ENCODE measurements around the gene DYNC2H1. TPM values are rescaled to one million over a fixed set of nuclear protein-coding genes. Genes with fewer than 3 reads are reported as not detected.

Gene DYNC2H1
- total and polyA plus RNA-seq, 4 donors: 0.88 to 22.1 (median 16.5) TPM

DNA sequence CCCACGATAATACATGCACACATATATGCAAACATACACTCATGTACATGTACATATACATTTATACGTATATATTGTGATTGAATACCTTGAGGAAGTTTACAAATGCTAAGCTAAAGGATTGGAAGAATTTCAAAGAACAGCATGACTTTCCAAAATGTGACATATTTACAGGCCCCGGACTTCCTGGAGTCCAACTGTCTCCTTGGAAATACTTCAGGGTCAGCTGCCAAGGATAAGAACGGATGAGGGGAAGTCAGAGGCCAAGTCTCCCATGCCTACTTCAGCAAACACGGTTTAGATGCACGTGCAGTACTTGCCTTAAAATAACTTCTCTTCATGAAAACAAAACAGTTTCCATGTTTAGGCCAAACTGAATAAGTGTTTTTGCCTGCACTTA lies 213.6 kb downstream of the DYNC2H1 start:
- H3K27me3 ChIP-seq (ENCODE audit: control insufficient read depth in 1 of 2, insufficient read depth in 2 of 2, low read length in 1 of 2): no peaks in the 10 kb centered on the region
- H3K4me3 ChIP-seq (ENCODE audit: low read length in 2 of 2): no peak overlapping the region
- H3K27ac ChIP-seq (ENCODE audit: low read depth in 1 of 2, low read length in 2 of 2): no peak overlapping the region
- no peaks in the 10 kb centered on the region for H3K36me3 ChIP-seq (ENCODE audit: control insufficient read depth in 1 of 2, insufficient read depth in 2 of 2, low read length in 1 of 2)
- WGBS, 2 donors: 14 to 25% methylated on average over 6 of the region's 6 CpGs
- no peaks in the 10 kb centered on the region for H3K4me1 ChIP-seq (ENCODE audit: control insufficient read depth in 1 of 2, insufficient read depth in 2 of 2, low read length in 2 of 2)
- no peak for DNase-seq
- intact Hi-C loops (cut with DNase I): no loop called here
- ATAC-seq (ENCODE audit: low FRiP score): no peak
- H3K9me3 ChIP-seq (ENCODE audit: control insufficient read depth, low read length): no peaks in the 10 kb centered on the region

DNA sequence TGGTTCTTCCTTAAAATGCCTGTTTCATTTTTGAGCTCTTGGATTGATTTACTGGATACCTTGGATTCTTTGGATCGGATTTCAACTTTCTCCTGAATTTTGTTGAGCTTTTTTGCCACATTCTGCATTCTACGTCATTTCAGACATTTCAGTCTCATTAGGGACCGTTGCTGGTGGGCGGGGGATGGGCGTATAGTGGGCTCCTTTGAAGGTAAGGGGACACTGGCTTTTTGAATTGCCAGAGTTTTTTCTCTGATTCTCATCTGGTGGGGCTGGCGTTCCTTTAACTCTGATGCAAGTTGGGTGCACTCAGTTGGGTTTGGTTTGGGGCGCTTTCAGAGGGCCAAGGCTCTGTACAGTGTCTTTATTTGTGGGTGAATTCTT lies 216.5 kb downstream of the DYNC2H1 start:
- Histone ChIP-seq H3K27ac (ENCODE audit: low read depth in 1 of 2, low read length in 2 of 2) (no peak overlapping the region), H3K4me1 (ENCODE audit: control insufficient read depth in 1 of 2, insufficient read depth in 2 of 2, low read length in 2 of 2) (no peaks in the 10 kb centered on the region), H3K36me3 (ENCODE audit: control insufficient read depth in 1 of 2, insufficient read depth in 2 of 2, low read length in 1 of 2) (no peaks in the 10 kb centered on the region), H3K9me3 (ENCODE audit: control insufficient read depth, low read length) (no peaks in the 10 kb centered on the region), H3K4me3 (ENCODE audit: low read length in 2 of 2) (no peak overlapping the region), H3K27me3 (ENCODE audit: control insufficient read depth in 1 of 2, insufficient read depth in 2 of 2, low read length in 1 of 2) (no peaks in the 10 kb centered on the region)
- DNase-seq (no peak), ATAC-seq (ENCODE audit: low FRiP score) (no peak)
- intact Hi-C loops (cut with DNase I): no loop called here
- WGBS, 2 donors: 63 to 67% methylated on average over 7 of the region's 7 CpGs

DNA sequence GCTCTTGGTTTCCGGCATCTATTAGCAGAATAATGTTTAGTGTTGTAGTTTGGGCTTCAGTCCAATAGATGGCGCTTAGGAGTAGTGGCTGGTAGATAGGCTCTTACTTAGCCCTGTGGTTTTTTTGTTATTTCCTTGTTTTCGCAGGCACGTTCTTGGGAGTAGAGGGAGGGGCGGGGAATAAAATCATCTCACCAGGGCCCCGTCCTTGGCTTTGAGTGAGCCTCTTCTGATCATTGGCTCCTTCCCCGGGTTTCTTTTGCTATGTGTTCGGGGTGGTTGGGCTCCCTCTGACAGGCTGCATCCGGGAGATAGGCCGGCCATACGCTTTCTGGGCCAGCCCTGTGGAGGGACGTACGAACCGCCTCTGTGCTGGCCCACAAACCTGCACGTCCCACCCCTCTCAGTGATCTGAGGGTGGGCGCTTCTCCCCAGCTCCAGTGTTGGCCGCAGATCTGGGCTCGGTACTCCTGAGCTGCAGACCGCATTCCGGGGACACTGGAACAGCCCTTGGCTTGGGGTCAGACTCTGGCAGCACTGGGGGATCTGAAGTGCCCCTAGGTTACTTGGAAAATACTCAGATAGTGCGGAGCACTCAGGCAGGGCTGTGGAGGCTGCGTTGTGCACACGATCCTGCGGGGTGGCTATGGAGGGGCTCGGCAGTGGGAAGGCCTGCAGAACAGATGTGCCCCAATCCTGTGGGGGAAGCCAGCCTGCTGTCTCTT lies 217.0 kb downstream of the DYNC2H1 start:
- Histone ChIP-seq H3K9me3 (ENCODE audit: control insufficient read depth, low read length) (no peaks in the 10 kb centered on the region), H3K27ac (ENCODE audit: low read depth in 1 of 2, low read length in 2 of 2) (no peak overlapping the region), H3K4me3 (ENCODE audit: low read length in 2 of 2) (no peak overlapping the region), H3K36me3 (ENCODE audit: control insufficient read depth in 1 of 2, insufficient read depth in 2 of 2, low read length in 1 of 2) (no peaks in the 10 kb centered on the region), H3K4me1 (ENCODE audit: control insufficient read depth in 1 of 2, insufficient read depth in 2 of 2, low read length in 2 of 2) (no peaks in the 10 kb centered on the region), H3K27me3 (ENCODE audit: control insufficient read depth in 1 of 2, insufficient read depth in 2 of 2, low read length in 1 of 2) (no peaks in the 10 kb centered on the region)
- intact Hi-C loops (cut with DNase I): no loop called here
- ATAC-seq (ENCODE audit: low FRiP score): peak; percentile 66
- DNase-seq: peak; percentile 46 to 71
- WGBS, 2 donors: 70 to 77% methylated on average over 25 of the region's 25 CpGs

DNA sequence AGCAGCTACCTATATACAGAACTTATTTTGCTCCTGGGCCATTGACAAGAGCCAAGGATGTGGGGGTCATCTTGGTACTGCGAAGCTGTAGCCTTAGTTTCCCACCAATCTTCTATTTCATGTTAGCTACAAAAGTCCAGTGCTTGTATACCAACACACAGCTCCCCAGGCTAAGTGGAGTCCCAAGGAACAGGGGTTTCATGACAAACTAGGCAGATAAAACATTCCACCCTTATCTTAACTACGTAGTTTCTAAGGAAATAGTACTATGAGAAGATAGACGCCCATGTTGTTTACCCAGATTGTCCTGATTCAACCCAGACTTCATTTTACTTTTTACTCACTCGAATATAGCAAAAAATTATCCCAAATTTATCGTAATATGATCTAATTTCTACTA lies 218.5 kb downstream of the DYNC2H1 start:
- 71 to 72% methylated on average over 5 of the region's 5 CpGs for WGBS, 2 donors
- intact Hi-C loops (cut with DNase I): no loop called here
- no peak for DNase-seq
- Histone ChIP-seq H3K27ac (ENCODE audit: low read depth in 1 of 2, low read length in 2 of 2) (no peak overlapping the region), H3K36me3 (ENCODE audit: control insufficient read depth in 1 of 2, insufficient read depth in 2 of 2, low read length in 1 of 2) (no peaks in the 10 kb centered on the region), H3K9me3 (ENCODE audit: control insufficient read depth, low read length) (no peaks in the 10 kb centered on the region), H3K4me3 (ENCODE audit: low read length in 2 of 2) (no peak overlapping the region), H3K27me3 (ENCODE audit: control insufficient read depth in 1 of 2, insufficient read depth in 2 of 2, low read length in 1 of 2) (no peaks in the 10 kb centered on the region), H3K4me1 (ENCODE audit: control insufficient read depth in 1 of 2, insufficient read depth in 2 of 2, low read length in 2 of 2) (no peaks in the 10 kb centered on the region)
- no peak for ATAC-seq (ENCODE audit: low FRiP score)

DNA sequence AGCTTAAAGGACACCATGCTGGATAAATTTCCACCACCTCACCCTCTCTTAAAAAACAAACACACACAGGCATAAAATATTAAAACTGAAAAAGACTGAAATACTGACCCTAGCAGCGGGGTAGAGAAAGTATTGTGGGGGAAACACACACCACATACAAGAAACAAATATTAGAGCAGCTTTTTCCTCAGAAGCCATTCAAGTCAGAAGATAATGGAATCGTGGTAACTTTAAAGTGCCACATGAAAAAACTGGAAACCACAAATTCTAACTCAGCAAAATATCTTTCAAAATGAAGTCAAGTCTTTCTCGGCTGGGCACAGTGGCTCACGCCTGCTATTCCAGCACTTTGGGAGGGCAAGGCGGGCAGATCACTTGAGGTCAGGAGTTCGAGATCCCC lies 223.2 kb downstream of the DYNC2H1 start:
- no peaks in the 10 kb centered on the region for H3K9me3 ChIP-seq (ENCODE audit: control insufficient read depth, low read length)
- H3K36me3 ChIP-seq (ENCODE audit: control insufficient read depth in 1 of 2, insufficient read depth in 2 of 2, low read length in 1 of 2): no peaks in the 10 kb centered on the region
- H3K4me1 ChIP-seq (ENCODE audit: control insufficient read depth in 1 of 2, insufficient read depth in 2 of 2, low read length in 2 of 2): no peaks in the 10 kb centered on the region
- DNase-seq (no peak), ATAC-seq (ENCODE audit: low FRiP score) (no peak)
- WGBS, 2 donors: 93 to 95% methylated on average over 6 of the region's 6 CpGs
- H3K27me3 ChIP-seq (ENCODE audit: control insufficient read depth in 1 of 2, insufficient read depth in 2 of 2, low read length in 1 of 2): no peaks in the 10 kb centered on the region
- no peak overlapping the region for H3K27ac ChIP-seq (ENCODE audit: low read depth in 1 of 2, low read length in 2 of 2)
- no peak overlapping the region for H3K4me3 ChIP-seq (ENCODE audit: low read length in 2 of 2)
- intact Hi-C loops (cut with DNase I): no loop called here

DNA sequence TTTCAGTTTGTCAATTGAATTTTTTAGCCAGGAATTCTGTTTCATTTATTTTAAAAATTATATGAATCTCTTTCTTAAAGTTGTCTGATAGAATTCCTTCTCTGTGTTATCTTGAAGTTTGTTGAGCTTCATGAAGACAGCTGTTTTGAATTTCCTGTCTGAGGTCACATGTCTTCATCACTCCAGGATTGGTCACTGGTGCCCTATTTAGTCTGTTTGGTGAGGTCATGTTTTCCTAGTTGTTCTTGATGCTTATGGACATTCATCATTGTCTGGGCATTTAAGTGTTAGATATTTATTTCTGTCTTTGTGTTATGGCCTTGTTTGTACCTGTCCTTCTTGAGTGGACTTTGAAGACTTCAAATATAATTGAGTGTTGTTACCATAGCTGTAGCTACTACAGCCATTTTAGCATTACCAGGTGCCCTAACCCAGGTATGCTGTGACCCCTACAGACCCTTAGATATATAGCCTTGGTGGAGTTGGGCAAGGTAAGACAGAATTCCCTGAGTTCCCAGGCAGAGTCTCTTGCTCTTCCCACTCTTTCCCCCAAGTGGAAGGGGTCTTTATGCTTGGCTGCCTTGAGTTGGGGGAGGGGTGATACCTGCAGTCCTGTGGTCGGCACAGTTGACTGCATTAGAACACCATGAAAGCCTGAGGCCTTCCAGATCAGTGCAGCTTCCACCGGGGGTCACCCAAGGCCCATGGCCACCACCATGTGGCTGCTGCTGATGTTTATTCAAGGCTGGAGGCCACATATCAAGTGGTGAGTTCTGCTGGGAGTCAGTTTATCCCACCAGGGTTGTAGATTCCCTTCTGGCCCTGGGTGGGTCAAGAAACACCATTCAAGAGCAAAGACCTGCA lies 229.6 kb downstream of the DYNC2H1 start:
- no peak for ATAC-seq (ENCODE audit: low FRiP score)
- intact Hi-C loops (cut with DNase I): no loop called here
- Histone ChIP-seq H3K9me3 (ENCODE audit: control insufficient read depth, low read length) (no peaks in the 10 kb centered on the region), H3K4me1 (ENCODE audit: control insufficient read depth in 1 of 2, insufficient read depth in 2 of 2, low read length in 2 of 2) (no peaks in the 10 kb centered on the region), H3K4me3 (ENCODE audit: low read length in 2 of 2) (no peak overlapping the region), H3K36me3 (ENCODE audit: control insufficient read depth in 1 of 2, insufficient read depth in 2 of 2, low read length in 1 of 2) (no peaks in the 10 kb centered on the region), H3K27ac (ENCODE audit: low read depth in 1 of 2, low read length in 2 of 2) (no peak overlapping the region), H3K27me3 (ENCODE audit: control insufficient read depth in 1 of 2, insufficient read depth in 2 of 2, low read length in 1 of 2) (no peaks in the 10 kb centered on the region)
- no peak for DNase-seq
- 73 to 80% methylated on average over 2 of the region's 2 CpGs for WGBS, 2 donors

DNA sequence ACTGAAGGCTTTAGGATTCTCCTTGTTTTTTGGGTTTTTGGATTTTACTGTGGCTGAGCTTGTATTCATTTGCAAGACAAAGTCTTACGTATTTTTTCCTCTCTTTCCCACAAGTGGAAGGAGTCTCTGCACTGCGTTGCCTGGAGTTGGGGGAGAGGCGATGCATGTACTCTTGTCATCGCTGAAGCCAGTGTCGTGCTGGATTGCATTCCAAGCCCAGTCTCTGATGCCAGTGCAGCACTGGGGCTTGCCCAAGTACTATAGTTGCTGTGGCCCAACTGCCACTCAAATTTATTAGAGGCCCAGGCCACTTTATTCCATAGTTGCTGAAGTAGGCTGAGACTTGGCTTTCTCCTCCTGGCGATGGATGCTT lies 230.2 kb downstream of the DYNC2H1 start:
- H3K27me3 ChIP-seq (ENCODE audit: control insufficient read depth in 1 of 2, insufficient read depth in 2 of 2, low read length in 1 of 2): no peaks in the 10 kb centered on the region
- ATAC-seq (ENCODE audit: low FRiP score): no peak
- no peaks in the 10 kb centered on the region for H3K9me3 ChIP-seq (ENCODE audit: control insufficient read depth, low read length)
- H3K36me3 ChIP-seq (ENCODE audit: control insufficient read depth in 1 of 2, insufficient read depth in 2 of 2, low read length in 1 of 2): no peaks in the 10 kb centered on the region
- DNase-seq: peak in 1 of 2 donors; percentile 51
- intact Hi-C loops (cut with DNase I): no loop called here
- H3K4me3 ChIP-seq (ENCODE audit: low read length in 2 of 2): no peak overlapping the region
- 41 to 47% methylated on average over 6 of the region's 6 CpGs for WGBS, 2 donors
- no peak overlapping the region for H3K27ac ChIP-seq (ENCODE audit: low read depth in 1 of 2, low read length in 2 of 2)
- H3K4me1 ChIP-seq (ENCODE audit: control insufficient read depth in 1 of 2, insufficient read depth in 2 of 2, low read length in 2 of 2): no peaks in the 10 kb centered on the region

DNA sequence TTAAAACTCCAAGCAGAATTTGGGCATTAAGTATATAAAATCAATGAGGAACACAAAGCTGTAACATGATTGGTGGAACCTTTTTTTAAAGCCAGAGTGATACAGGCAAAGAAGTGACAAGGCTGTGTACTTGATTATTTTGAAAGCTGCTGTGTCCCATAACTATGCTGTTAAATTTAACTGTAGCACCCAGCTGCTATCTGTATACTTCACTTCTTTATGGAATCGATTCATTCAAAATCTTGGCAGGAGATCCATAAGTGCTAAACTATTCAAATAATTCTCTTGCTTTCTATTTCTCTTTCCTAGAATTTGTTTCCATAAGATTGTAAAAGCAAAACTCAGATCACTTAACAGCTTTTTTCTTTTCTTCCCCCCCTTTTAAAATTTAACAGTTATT lies 231.7 kb downstream of the DYNC2H1 start:
- intact Hi-C loops (cut with DNase I): no loop called here
- ATAC-seq (ENCODE audit: low FRiP score) (no peak), DNase-seq (no peak)
- Histone ChIP-seq H3K4me1 (ENCODE audit: control insufficient read depth in 1 of 2, insufficient read depth in 2 of 2, low read length in 2 of 2) (no peaks in the 10 kb centered on the region), H3K27ac (ENCODE audit: low read depth in 1 of 2, low read length in 2 of 2) (no peak overlapping the region), H3K27me3 (ENCODE audit: control insufficient read depth in 1 of 2, insufficient read depth in 2 of 2, low read length in 1 of 2) (no peaks in the 10 kb centered on the region), H3K36me3 (ENCODE audit: control insufficient read depth in 1 of 2, insufficient read depth in 2 of 2, low read length in 1 of 2) (no peaks in the 10 kb centered on the region), H3K4me3 (ENCODE audit: low read length in 2 of 2) (no peak overlapping the region), H3K9me3 (ENCODE audit: control insufficient read depth, low read length) (no peaks in the 10 kb centered on the region)
- WGBS, 2 donors: 5 to 32% methylated on average over 1 of the region's 1 CpG

DNA sequence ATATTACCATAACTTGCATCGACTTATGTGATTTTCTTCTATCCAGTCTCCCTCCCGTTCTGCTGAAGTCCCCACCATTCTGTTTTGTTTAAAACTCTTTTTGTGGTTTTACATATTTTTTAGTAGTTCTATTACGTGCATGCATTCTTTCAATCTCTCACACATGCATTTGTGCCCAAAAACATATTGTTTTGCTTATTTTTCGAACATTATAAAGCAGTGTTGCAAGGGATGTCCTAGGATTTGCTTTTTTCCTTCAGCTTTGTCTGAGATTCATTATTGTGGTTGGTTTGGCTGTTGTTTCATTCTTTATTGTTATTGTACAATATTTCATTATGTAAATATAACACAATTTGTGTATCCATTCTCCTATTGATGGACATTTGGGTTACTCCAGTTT lies 235.7 kb downstream of the DYNC2H1 start:
- no peaks in the 10 kb centered on the region for H3K27me3 ChIP-seq (ENCODE audit: control insufficient read depth in 1 of 2, insufficient read depth in 2 of 2, low read length in 1 of 2)
- H3K4me3 ChIP-seq (ENCODE audit: low read length in 2 of 2): no peak overlapping the region
- DNase-seq (no peak), ATAC-seq (ENCODE audit: low FRiP score) (no peak)
- WGBS, 2 donors: 56 to 70% methylated on average over 4 of the region's 4 CpGs
- no peaks in the 10 kb centered on the region for H3K36me3 ChIP-seq (ENCODE audit: control insufficient read depth in 1 of 2, insufficient read depth in 2 of 2, low read length in 1 of 2)
- H3K4me1 ChIP-seq (ENCODE audit: control insufficient read depth in 1 of 2, insufficient read depth in 2 of 2, low read length in 2 of 2): no peaks in the 10 kb centered on the region
- no peaks in the 10 kb centered on the region for H3K9me3 ChIP-seq (ENCODE audit: control insufficient read depth, low read length)
- H3K27ac ChIP-seq (ENCODE audit: low read depth in 1 of 2, low read length in 2 of 2): no peak overlapping the region
- intact Hi-C loops (cut with DNase I): no loop called here

Data from aorta (tissue), 5 donors.